Psoas muscle (tissue), 8 donors: ENCODE results near the gene DSTN. TPM values are rescaled to one million over a fixed set of nuclear protein-coding genes. Genes with fewer than 3 reads are reported as not detected.

ENCODE experiments used
- ATAC-seq, 4 donors: fragments of 200-7000 bp; cut with Tn5 transposase; one replicate each; pipeline ENCODE4 v1.9.1; 2020; ENCODE audit warnings: moderate library complexity in 3 of 4, mild to moderate bottlenecking in 2 of 4
- DNase-seq, 2 donors: peaks; one replicate each; pipeline ENCODE4 v3.0.0-alpha.2; 2020
- H3K27ac ChIP-seq: fragments of 200-600 bp; one replicate; pipeline ENCODE4 v1.8.0; 2022
- H3K27me3 ChIP-seq, 3 donors: fragments of 200-600 bp in 1 of 3; one replicate each; pipeline versions ENCODE4 v1.6.1 to v1.8.0; 2013 to 2022; ENCODE audit warnings: low read length in 2 of 3, mild to moderate bottlenecking in 2 of 3, moderate library complexity in 1 of 3; ENCODE audit not compliant: insufficient read depth in 3 of 3
- H3K36me3 ChIP-seq, 2 donors: fragments of 200-600 bp in 1 of 2; one replicate each; pipeline versions ENCODE4 v1.6.1 to v1.8.0; 2013 to 2022; ENCODE audit warnings: low read depth in 1 of 2, mild to moderate bottlenecking in 1 of 2, moderate library complexity in 1 of 2; ENCODE audit not compliant: insufficient read depth in 1 of 2
- H3K4me1 ChIP-seq: fragments of 200-600 bp; one replicate; pipeline ENCODE4 v1.8.0; 2022
- H3K4me3 ChIP-seq: fragments of 200-600 bp; one replicate; pipeline ENCODE4 v1.8.0; 2022; ENCODE audit warnings: mild to moderate bottlenecking
- H3K9me3 ChIP-seq: fragments of 200-600 bp; one replicate; pipeline ENCODE4 v1.8.0; 2022
- CTCF ChIP-seq: fragments of 200-600 bp; IDR thresholded peaks from one replicate; pipeline ENCODE4 v1.8.0; 2022; ENCODE audit warnings: antibody characterized with exemption
- WGBS, 3 donors: extraction: QIAGEN DNeasy Blood & Tissue Kit; methylation state at CpG; one replicate each; pipeline versions ENCODE4 v1.1.6 to v1.1.7; 2013; 5-methylcytosine and 5-hydroxymethylcytosine counted together
- intact Hi-C, 2 donors: fragments of 100-400 bp; cut with DNase I; formaldehyde crosslinking; loops; one replicate each; pipeline versions ENCODE4 v1.11.0 to v1.14.2; 2022
- polyA plus RNA-seq, 3 donors: library from polyadenylated mRNA; stranded (reverse); fragments of 200-250 nt; gene quantifications; one replicate each; pipeline ENCODE4 v1.2.3, GENCODE V29; 2013
- total RNA-seq, 4 donors: library from RNA; stranded (reverse); fragmentation: NEBNext Ultra II Directional in 2 of 4; extraction: Animal tissue kit (Norgen Biotek cat#: 25700) in 2 of 4; gene quantifications; one replicate each; pipeline versions ENCODE4 v1.2.1 to v1.2.4, GENCODE V29; 2021 to 2023
- donor health status: healthy with polysubstance abuse.
- donor health status: DM: no; HTN: no; CAD: no; lungs with moderate emphysema.
- donor health status: Bipolar disorder and iron deficiency.
- donor health status: healthy.
- donor health status: DM: yes; HTN: yes; CAD: no.
- donor health status: DM: no; HTN: no; CAD: no.
- donor health status: DM: no; HTN: no; CAD: no.
- donor health status: DM: yes; HTN: yes; CAD: no.

DSTN gene
- total and polyA plus RNA-seq, 7 donors: 45.6 to 202 (median 82.3) TPM

DNA sequence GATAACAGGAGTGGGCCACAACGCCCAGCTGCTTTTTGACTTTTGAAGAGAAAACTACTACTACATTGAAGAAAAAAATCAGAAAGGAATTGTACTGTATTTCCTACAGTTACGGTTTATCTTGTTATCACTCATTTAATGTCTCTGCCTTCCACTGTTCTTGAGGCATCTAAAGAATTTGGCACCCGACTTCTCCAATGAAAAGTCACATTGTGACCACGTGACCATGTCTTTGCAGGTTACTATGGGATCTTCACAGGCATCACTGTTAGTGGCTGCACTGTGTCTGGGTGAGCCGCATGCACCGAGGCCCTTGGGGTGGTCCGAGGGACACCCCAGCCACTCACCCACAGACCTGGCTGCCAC is 85.4 kb downstream of the DSTN start:
- ATAC-seq (no peak), DNase-seq (peak in 1 of 2 donors; percentile 34)
- WGBS, 3 donors: 73 to 77% (median 77%) methylated on average over 7 of the region's 7 CpGs
- Histone ChIP-seq H3K9me3 (no peaks in the 10 kb centered on the region), H3K36me3 (peaks cover 0 to 13% of the 10 kb centered on the region in 2 donors), H3K4me3 (no peak overlapping the region), H3K27ac (no peak overlapping the region), H3K27me3 (no peaks in the 10 kb centered on the region), H3K4me1 (peaks cover 31% of the 10 kb centered on the region)
- TF ChIP-seq CTCF: no peak
- intact Hi-C loops: no loop called here

DNA sequence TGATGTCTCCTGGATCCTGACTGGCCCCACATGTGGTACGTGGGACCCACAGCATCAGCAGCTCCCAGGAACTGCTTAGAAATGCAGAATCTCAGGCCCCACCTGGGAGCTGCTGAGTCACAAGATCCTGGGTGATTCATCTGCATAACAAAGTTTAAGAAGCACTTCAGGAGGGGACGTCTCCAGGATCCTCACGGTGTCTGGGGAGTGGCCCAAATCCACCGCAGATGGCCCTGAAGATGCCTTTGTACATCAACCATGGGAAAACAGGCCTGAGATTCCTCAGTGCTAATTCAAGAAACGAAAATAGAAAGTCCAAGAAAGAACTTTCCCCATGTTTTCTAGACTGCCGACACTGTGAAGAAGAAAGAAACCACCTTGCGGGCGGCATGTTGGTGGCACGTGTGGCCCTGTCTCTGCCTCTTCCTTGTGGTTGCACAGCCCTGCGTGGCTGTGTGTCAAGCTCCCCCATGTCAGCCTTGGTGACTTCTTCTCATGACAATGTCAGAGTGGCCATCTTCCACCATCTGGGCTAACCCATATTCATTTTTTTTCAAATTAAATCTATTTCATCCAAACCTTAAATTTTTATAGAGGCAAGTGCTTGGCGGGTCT is 86.1 kb downstream of the DSTN start:
- H3K9me3 ChIP-seq: no peaks in the 10 kb centered on the region
- 83 to 88% (median 86%) methylated on average over 11 of the region's 11 CpGs for WGBS, 3 donors
- intact Hi-C loops: no loop called here
- H3K27me3 ChIP-seq: no peaks in the 10 kb centered on the region
- ATAC-seq: no peak
- peaks cover 0 to 13% of the 10 kb centered on the region in 2 donors for H3K36me3 ChIP-seq
- H3K4me1 ChIP-seq: peaks cover 24% of the 10 kb centered on the region
- no peak overlapping the region for H3K4me3 ChIP-seq
- TF ChIP-seq CTCF: no peak
- H3K27ac ChIP-seq: no peak overlapping the region
- DNase-seq: peak in 1 of 2 donors; percentile 28

GRCh38 chr20:17657079-17657825 is 87.4 kb downstream of the DSTN start:
- peak; percentile 63 to 82 (median 74) for ATAC-seq
- H3K27me3 ChIP-seq: no peaks in the 10 kb centered on the region
- WGBS, 3 donors: 29 to 35% (median 34%) methylated on average over 9 of the region's 9 CpGs
- no peaks in the 10 kb centered on the region for H3K9me3 ChIP-seq
- no peak overlapping the region for H3K4me3 ChIP-seq
- intact Hi-C loops: no loop called here
- TF ChIP-seq CTCF: no peak
- peaks cover 0 to 13% of the 10 kb centered on the region in 2 donors for H3K36me3 ChIP-seq
- H3K27ac ChIP-seq: no peak overlapping the region
- no peak for DNase-seq
- peaks cover 11% of the 10 kb centered on the region for H3K4me1 ChIP-seq

- no peak for TF ChIP-seq CTCF
- WGBS, 3 donors: 91 to 96% (median 94%) methylated on average over 9 of the region's 9 CpGs
- intact Hi-C loops: no loop called here
- Histone ChIP-seq H3K27me3 (no peaks in the 10 kb centered on the region), H3K9me3 (no peaks in the 10 kb centered on the region), H3K36me3 (peaks cover 0 to 13% of the 10 kb centered on the region in 2 donors), H3K4me1 (peaks cover 11% of the 10 kb centered on the region), H3K27ac (no peak overlapping the region), H3K4me3 (no peak overlapping the region)
- DNase-seq (no peak), ATAC-seq (no peak)
Measured at GRCh38 chr20:17657898-17658647, 88.2 kb downstream of the DSTN start.
